ENCODE data around the gene ULK3.

ULK3 gene

DNA sequence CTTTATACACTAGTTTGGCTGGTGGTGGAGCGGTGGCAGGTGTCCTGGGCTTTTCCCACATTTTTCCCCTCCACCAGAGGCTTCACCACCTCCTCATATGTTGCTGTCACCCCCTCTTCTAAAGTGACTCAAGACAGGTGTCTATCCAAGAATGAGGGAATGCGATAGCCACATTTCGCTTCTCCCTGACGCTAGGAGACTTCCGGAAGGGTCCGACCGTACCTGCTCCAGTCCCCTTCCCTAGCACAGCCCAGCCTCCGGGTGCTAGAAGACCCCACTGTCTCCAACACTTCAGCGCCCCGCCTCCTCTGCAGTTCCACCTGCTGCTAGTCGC is 29.7 kb upstream of the ULK3 start:
- TF ChIP-seq, protein P1, sequence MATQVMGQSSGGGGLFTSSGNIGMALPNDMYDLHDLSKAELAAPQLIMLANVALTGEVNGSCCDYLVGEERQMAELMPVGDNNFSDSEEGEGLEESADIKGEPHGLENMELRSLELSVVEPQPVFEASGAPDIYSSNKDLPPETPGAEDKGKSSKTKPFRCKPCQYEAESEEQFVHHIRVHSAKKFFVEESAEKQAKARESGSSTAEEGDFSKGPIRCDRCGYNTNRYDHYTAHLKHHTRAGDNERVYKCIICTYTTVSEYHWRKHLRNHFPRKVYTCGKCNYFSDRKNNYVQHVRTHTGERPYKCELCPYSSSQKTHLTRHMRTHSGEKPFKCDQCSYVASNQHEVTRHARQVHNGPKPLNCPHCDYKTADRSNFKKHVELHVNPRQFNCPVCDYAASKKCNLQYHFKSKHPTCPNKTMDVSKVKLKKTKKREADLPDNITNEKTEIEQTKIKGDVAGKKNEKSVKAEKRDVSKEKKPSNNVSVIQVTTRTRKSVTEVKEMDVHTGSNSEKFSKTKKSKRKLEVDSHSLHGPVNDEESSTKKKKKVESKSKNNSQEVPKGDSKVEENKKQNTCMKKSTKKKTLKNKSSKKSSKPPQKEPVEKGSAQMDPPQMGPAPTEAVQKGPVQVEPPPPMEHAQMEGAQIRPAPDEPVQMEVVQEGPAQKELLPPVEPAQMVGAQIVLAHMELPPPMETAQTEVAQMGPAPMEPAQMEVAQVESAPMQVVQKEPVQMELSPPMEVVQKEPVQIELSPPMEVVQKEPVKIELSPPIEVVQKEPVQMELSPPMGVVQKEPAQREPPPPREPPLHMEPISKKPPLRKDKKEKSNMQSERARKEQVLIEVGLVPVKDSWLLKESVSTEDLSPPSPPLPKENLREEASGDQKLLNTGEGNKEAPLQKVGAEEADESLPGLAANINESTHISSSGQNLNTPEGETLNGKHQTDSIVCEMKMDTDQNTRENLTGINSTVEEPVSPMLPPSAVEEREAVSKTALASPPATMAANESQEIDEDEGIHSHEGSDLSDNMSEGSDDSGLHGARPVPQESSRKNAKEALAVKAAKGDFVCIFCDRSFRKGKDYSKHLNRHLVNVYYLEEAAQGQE (IDR thresholded peaks at IDR 0.05; ENCODE audit: low read depth) = no peak
- TF ChIP-seq TAF1 (IDR thresholded peaks at IDR 0.05; ENCODE audit: low read depth) = no peak
- TF ChIP-seq, protein P2, sequence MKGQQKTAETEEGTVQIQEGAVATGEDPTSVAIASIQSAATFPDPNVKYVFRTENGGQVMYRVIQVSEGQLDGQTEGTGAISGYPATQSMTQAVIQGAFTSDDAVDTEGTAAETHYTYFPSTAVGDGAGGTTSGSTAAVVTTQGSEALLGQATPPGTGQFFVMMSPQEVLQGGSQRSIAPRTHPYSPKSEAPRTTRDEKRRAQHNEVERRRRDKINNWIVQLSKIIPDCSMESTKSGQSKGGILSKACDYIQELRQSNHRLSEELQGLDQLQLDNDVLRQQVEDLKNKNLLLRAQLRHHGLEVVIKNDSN (IDR thresholded peaks at IDR 0.05) = no peak
- TF ChIP-seq CEBPB (IDR thresholded peaks at IDR 0.05) = no peak
- TF ChIP-seq FOXM1 (IDR thresholded peaks at IDR 0.05; ENCODE audit: borderline replicate concordance, low read depth) = no peak
- TF ChIP-seq ZBTB7A (IDR thresholded peaks at IDR 0.05; ENCODE audit: low read depth) = no peak; the same call in 1 of the 2 replicates
- TF ChIP-seq EGR1 (IDR thresholded peaks at IDR 0.05) = no peak
- TF ChIP-seq TEAD4 (IDR thresholded peaks at IDR 0.05) = no peak
- TF ChIP-seq EP300 (IDR thresholded peaks at IDR 0.05; ENCODE audit: borderline replicate concordance) = no peak
- TF ChIP-seq YY1 (IDR thresholded peaks at IDR 0.05; ENCODE audit: low read depth) = no peak
- no peak for TF ChIP-seq NFIC (IDR thresholded peaks at IDR 0.05)
- TF ChIP-seq, protein P3, sequence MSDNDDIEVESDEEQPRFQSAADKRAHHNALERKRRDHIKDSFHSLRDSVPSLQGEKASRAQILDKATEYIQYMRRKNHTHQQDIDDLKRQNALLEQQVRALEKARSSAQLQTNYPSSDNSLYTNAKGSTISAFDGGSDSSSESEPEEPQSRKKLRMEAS (IDR thresholded peaks at IDR 0.05) = no peak; the same call in 1 of the 2 replicates
- no peak for TF ChIP-seq CREB1 (IDR thresholded peaks at IDR 0.05; ENCODE audit: low read depth)
- no peak for TF ChIP-seq TCF12 (IDR thresholded peaks at IDR 0.05; ENCODE audit: low read depth)
- no peak for TF ChIP-seq RAD21 (IDR thresholded peaks at IDR 0.05; ENCODE audit: low read depth)

DNA sequence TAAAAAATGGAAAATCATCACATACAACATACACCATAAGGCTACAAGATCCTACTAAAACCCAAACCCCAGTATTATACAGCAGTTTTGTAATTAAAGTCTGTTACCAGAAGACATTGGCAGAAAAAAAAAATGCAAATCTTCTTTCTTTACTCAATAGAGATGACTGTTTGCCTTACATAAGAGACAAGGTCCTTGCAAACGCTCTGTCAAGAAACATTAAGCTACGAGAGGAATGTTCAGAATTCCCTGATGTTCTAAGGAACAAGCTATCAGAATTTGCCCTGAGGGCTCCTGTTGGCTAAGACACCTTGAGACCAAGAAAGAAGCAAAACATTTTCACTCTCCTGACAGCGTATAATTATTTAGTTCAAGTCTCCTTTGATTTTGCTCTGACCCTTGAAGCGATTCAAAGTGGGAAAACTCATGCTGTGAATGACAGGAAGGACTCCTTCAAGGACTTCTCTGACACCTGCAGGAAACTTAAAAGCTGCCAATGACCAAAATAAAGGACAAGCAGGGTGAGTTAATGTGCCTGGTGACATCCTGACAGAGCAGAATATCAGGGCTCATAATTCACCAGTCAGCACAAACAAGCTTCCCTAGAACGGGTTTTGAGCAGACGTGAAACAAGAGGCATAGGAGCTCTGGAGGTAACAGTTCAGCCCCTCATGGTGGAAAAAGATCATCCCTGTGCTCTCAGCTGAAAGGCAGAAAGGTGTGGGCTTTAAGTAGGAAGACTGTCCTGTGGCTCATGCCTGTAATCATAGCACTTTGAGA is 27.7 kb upstream of the ULK3 start:
- TF ChIP-seq FOXM1 (IDR thresholded peaks at IDR 0.05; ENCODE audit: borderline replicate concordance, low read depth) (no peak), ZBTB7A (IDR thresholded peaks at IDR 0.05; ENCODE audit: low read depth) (no peak), CREB1 (IDR thresholded peaks at IDR 0.05; ENCODE audit: low read depth) (no peak), RAD21 (IDR thresholded peaks at IDR 0.05; ENCODE audit: low read depth) (no peak), EP300 (IDR thresholded peaks at IDR 0.05; ENCODE audit: borderline replicate concordance) (no peak), CEBPB (IDR thresholded peaks at IDR 0.05) (no peak), EGR1 (IDR thresholded peaks at IDR 0.05) (no peak), YY1 (IDR thresholded peaks at IDR 0.05; ENCODE audit: low read depth) (no peak), NFIC (IDR thresholded peaks at IDR 0.05) (no peak), TAF1 (IDR thresholded peaks at IDR 0.05; ENCODE audit: low read depth) (no peak), TEAD4 (IDR thresholded peaks at IDR 0.05) (no peak), TCF12 (IDR thresholded peaks at IDR 0.05; ENCODE audit: low read depth) (no peak)
- TF ChIP-seq, protein P1 (IDR thresholded peaks at IDR 0.05; ENCODE audit: low read depth) = no peak
- TF ChIP-seq, protein P3 (IDR thresholded peaks at IDR 0.05) = no peak
- TF ChIP-seq, protein P2 (IDR thresholded peaks at IDR 0.05) = no peak

DNA sequence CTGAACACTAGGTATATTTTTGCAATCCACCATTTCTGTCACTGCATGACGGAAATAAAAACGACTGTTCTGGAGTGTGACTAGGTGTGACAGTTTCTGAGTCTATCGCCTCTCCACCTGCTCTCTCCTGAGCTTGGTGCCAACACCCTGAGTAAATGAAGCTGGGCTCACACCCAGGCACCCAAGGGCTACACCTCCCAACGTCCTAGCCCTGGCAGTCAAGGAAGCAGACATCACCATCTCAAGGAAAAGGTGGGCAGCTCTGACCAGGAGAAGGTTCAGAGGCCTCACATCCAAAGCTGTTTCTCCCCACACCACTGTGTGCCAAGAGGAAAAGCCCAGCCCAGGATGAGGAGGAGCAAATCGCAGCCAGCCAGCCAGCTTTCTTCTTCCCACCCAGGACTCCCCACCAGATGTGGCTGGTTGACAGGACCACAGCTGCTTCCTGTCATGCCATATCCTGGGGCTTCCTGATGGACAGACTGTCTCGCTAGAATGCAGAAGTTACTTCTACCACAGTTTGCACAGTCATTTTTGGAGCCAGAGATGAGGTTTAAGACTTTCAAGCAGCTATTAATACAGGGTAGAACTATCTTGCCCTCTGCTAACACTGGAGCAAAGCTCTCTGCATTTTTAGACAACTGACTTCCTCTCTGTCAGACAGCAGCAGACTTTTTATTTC is 26.9 kb upstream of the ULK3 start:
- TF ChIP-seq, protein P1 (IDR thresholded peaks at IDR 0.05; ENCODE audit: low read depth) = no peak

DNA sequence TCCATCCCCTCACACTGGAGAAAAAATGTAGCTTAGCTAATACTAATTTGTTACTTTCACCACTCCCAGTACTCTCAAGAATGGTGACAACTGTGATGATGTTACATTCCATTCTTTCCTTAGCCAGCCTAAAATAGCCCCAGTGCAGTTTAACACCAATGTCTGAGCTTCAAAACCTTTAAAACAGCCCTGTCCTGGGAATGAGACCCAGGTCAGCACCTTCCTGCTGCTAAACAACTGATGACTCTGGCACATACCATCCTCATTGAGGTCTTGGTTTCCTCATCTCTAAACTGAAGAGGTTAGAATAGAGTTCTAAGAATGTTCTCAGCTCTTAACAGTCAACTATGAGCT is 26.4 kb upstream of the ULK3 start:
- TF ChIP-seq CEBPB (IDR thresholded peaks at IDR 0.05) (no peak), TAF1 (IDR thresholded peaks at IDR 0.05; ENCODE audit: low read depth) (no peak), EP300 (IDR thresholded peaks at IDR 0.05; ENCODE audit: borderline replicate concordance) (no peak), FOXM1 (IDR thresholded peaks at IDR 0.05; ENCODE audit: borderline replicate concordance, low read depth) (no peak), ZBTB7A (IDR thresholded peaks at IDR 0.05; ENCODE audit: low read depth) (no peak), EGR1 (IDR thresholded peaks at IDR 0.05) (no peak), YY1 (IDR thresholded peaks at IDR 0.05; ENCODE audit: low read depth) (no peak), CREB1 (IDR thresholded peaks at IDR 0.05; ENCODE audit: low read depth) (no peak), NFIC (IDR thresholded peaks at IDR 0.05) (no peak), TEAD4 (IDR thresholded peaks at IDR 0.05) (no peak)
- TF ChIP-seq, protein P2 (IDR thresholded peaks at IDR 0.05) = no peak
- TF ChIP-seq, protein P3 (IDR thresholded peaks at IDR 0.05) = no peak
